Colonic mucosa (tissue), 4 donors: ENCODE results near the gene MRPL37. TPM values are rescaled to one million over a fixed set of nuclear protein-coding genes. Genes with fewer than 3 reads are reported as not detected.

Experiments
- DNase-seq: peaks from one replicate; pipeline ENCODE4 v3.0.0-alpha.2; 2020
- H3K27ac ChIP-seq: fragments of 200-600 bp; one replicate; pipeline ENCODE4 v1.8.0; 2021
- H3K27me3 ChIP-seq: fragments of 200-600 bp; one replicate; pipeline ENCODE4 v1.8.0; 2021
- H3K36me3 ChIP-seq: fragments of 200-600 bp; one replicate; pipeline ENCODE4 v1.8.0; 2021
- H3K4me1 ChIP-seq: fragments of 200-600 bp; one replicate; pipeline ENCODE4 v1.8.0; 2021; ENCODE audit warnings: mild to moderate bottlenecking
- H3K4me3 ChIP-seq: fragments of 200-600 bp; one replicate; pipeline ENCODE4 v1.8.0; 2021
- H3K9ac ChIP-seq, 2 donors: one replicate each; pipeline ENCODE4 v1.7.0; 2013; ENCODE audit warnings: control low read depth in 2 of 2, low read depth in 2 of 2, low read length in 2 of 2
- H3K9me3 ChIP-seq: fragments of 200-600 bp; one replicate; pipeline ENCODE4 v1.8.0; 2021
- CTCF ChIP-seq: fragments of 200-600 bp; IDR thresholded peaks from one replicate; pipeline ENCODE4 v1.8.0; 2022; ENCODE audit warnings: antibody characterized with exemption, mild to moderate bottlenecking
- intact Hi-C: fragments of 100-400 bp; cut with DNase I; formaldehyde crosslinking; loops from one replicate; pipeline ENCODE4 v1.14.1; 2022
- total RNA-seq, 2 donors: library from RNA; stranded (reverse); fragmentation: NEBNext Ultra II Directional in 1 of 2; extraction: Animal tissue kit (Norgen Biotek cat#: 25700) in 1 of 2; gene quantifications; one replicate each; pipeline ENCODE4 v1.2.1, GENCODE V29; 2021
- donor health status: healthy.
- donor health status: DM: no; HTN: no; CAD: no.
- donor health status: DM: no; HTN: no; CAD: no.

MRPL37 gene
- total RNA-seq, 2 donors from 2014 or later = 76.7 to 157 TPM

GRCh38 chr1:54259546-54260140 is 59.7 kb downstream of the MRPL37 start:
- Histone ChIP-seq H3K9me3 (no peaks in the 10 kb centered on the region), H3K36me3 (no peaks in the 10 kb centered on the region), H3K9ac (no peak overlapping the region), H3K4me1 (no peaks in the 10 kb centered on the region), H3K27ac (no peak overlapping the region), H3K4me3 (no peak overlapping the region), H3K27me3 (no peaks in the 10 kb centered on the region)
- no peak for TF ChIP-seq CTCF
- no peak for DNase-seq
- intact Hi-C loops = no loop called here

- Histone ChIP-seq H3K27me3 (no peaks in the 10 kb centered on the region), H3K4me3 (no peak overlapping the region), H3K9ac (no peak overlapping the region), H3K9me3 (no peaks in the 10 kb centered on the region), H3K36me3 (no peaks in the 10 kb centered on the region), H3K27ac (no peak overlapping the region), H3K4me1 (no peaks in the 10 kb centered on the region)
- intact Hi-C loops = no loop called here
- TF ChIP-seq CTCF = no peak
- no peak for DNase-seq
These were observed 60.8 kb downstream of the MRPL37 start for GRCh38 chr1:54260810-54261209.

GRCh38 chr1:54262244-54262643 is 62.3 kb downstream of the MRPL37 start:
- no peak overlapping the region for H3K9ac ChIP-seq
- no peak for TF ChIP-seq CTCF
- H3K9me3 ChIP-seq = no peaks in the 10 kb centered on the region
- no peak overlapping the region for H3K4me3 ChIP-seq
- DNase-seq = no peak
- no peaks in the 10 kb centered on the region for H3K4me1 ChIP-seq
- H3K27me3 ChIP-seq = no peaks in the 10 kb centered on the region
- H3K36me3 ChIP-seq = no peaks in the 10 kb centered on the region
- H3K27ac ChIP-seq = no peak overlapping the region
- intact Hi-C loops = no loop called here

DNA sequence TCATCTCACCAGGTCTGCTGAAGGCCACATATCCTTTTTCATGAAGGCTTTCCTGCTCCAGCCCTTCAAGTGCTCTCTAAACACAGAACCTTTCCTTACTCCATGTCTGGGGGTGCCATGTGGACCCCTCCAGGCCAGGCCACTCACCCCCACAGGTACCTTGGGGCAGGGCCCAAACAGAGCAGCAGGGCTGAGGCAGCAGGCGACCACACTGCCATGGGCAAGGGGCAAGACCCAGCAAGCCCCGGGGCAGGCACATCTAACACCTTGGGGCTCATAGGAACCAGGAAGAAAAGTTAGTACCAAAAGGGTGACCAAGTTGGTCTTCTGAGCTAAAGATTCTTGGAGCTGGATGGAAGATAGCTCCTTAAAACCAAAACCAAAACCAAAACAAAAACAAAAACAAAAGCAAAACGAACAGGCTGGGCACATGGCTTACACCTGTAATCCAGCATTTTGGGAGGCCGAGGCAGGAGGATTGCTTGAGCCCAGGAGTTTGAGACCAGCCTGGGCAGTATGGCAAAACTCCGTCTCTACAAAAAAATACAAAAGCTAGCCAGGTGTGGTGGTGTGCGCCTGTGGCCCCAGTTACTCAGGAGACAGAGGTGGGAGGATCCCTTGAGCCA is 63.7 kb downstream of the MRPL37 start:
- intact Hi-C loops = no loop called here
- no peaks in the 10 kb centered on the region for H3K4me1 ChIP-seq
- no peak overlapping the region for H3K4me3 ChIP-seq
- no peak for DNase-seq
- no peak overlapping the region for H3K9ac ChIP-seq
- no peak for TF ChIP-seq CTCF
- H3K9me3 ChIP-seq = no peaks in the 10 kb centered on the region
- H3K27ac ChIP-seq = no peak overlapping the region
- no peaks in the 10 kb centered on the region for H3K36me3 ChIP-seq
- H3K27me3 ChIP-seq = no peaks in the 10 kb centered on the region

- intact Hi-C loops = no loop called here
- Histone ChIP-seq H3K9ac (no peak overlapping the region), H3K4me1 (no peaks in the 10 kb centered on the region), H3K4me3 (no peak overlapping the region), H3K36me3 (no peaks in the 10 kb centered on the region), H3K27ac (no peak overlapping the region), H3K9me3 (no peaks in the 10 kb centered on the region), H3K27me3 (no peaks in the 10 kb centered on the region)
- no peak for TF ChIP-seq CTCF
- no peak for DNase-seq
These were observed 65.2 kb downstream of the MRPL37 start for GRCh38 chr1:54265126-54265525.
